Stimulated activated CD4-positive, alpha-beta T cell treated with anti-CD3 and anti-CD28 coated beads, Interleukin-1b, Interleukin-23, amount 100 ng/mL, for 24 hours (primary cell): ENCODE results near the gene APBA3.
A peak's percentile ranks its signal among the peaks of the same experiment; 100 is the strongest.

ENCODE experiments used
- DNase-seq, 4 experiments: peaks; one replicate each; pipeline ENCODE4 v3.0.0-alpha.2; 2020; ENCODE audit warnings: low read depth in 4 of 4, low spot score in 1 of 4

APBA3 gene

DNA sequence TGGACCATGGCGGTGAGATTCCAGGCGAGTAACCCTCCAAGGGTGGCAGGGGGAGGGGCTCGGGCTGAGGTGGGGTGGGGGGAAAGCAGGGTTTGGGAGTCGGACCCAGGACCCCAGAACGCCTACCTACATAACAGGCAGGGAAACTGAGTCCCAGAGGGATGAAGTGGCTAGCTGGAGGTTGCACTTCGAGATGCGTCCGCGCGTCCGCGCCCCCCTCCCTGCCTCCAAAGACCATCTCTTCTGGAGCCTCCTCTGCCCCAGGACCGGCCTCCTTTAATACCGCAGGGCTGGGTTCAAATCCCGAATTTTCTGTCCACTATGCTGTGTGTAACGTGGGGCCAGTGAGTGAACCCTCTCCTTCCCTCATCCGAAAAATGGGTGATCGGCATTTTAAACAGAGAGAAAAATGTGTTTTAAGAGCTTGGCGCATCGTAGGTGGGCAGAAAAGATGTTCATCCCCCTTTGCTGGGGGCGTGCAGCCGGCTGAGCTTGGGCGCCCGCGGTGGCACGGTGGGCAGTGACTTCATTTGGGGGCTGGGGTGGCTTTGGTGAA is 39.5 kb downstream of the APBA3 start:
- DNase-seq: no peak

DNA sequence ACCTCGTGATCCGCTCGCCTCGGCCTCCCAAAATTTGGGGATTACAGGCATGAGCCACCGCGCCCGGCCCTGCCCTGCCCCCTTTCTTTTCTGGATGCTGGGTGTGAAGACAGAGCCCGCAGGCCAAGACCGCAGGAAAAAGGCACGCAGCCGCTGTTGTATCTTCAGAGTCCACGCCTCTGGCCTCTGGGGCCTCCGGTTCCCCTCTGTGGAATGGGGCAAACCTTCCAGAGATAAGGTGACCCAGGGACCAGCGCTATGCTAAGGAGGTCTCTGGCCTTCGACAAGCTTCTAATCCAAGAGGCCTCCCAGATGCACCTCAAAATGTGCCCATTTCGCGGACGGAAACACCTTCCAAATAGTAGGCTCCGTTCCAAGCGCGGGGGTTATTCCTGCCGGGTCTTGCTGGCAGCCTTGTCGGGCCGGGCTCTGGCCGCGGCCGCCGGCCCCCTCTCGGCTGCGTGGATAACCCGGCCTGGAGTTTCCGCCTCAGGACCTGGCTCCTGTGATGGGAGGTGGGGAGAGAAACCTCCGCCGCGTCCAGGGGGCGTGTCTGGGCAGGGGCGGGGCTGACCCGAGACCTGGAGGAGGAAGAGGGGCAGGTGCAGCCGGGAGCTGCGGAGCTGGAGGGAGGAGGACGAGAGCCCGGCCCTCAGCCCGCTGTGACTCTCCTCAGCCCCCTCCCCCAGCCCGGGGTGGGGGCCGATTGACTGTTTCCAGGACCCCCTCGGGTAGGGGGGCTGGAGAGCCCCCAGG is 40.2 kb downstream of the APBA3 start:
- peak; percentile 71 to 83 (median 76) for DNase-seq

DNA sequence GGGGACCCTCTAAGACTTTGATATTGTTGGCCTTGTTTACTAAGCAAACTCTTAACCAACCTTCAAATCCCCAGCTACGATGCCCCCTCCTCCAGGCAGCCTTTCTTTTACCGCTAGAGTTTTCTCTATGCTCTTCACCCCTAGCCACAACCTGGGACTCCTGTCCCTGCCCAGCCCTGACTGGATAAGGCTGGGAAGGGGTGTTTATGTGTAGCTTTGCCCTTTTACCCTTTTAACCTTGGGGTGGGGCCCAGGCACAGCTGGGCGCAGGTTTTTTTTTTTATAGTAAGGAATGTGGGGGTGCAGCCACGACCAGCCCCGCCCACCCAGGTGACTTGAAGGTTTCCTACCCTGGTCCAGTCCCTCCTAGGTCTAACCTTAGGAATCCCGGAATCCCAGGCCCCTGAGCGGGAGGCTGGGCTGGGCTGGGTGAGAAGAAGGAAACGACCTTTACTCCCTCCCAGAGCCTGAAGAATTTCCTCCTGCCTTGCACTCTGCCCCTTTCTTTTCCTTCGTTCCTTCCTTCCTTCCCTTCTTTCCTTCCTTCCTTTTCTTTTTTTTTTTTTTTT is 41.1 kb downstream of the APBA3 start:
- no peak for DNase-seq

DNA sequence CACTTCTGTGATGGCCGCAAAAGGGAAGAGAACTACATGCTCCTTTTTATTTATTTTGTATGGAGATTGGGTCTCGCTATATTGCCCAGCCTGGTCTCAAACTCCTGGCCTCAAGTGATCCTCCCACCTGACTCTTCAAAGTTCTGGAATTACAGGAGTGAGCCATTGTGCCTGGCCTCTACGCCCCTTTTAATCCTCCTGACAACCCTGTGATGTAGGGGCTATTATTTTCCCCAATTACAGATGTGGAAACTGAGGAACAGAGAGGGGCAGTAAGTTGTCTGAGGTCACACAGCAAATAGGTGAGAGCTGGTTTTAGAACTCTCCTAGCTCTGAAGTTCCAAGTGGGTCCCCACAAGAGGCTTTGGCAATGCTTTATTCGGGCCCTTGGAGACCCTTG is 41.6 kb downstream of the APBA3 start:
- no peak for DNase-seq

DNA sequence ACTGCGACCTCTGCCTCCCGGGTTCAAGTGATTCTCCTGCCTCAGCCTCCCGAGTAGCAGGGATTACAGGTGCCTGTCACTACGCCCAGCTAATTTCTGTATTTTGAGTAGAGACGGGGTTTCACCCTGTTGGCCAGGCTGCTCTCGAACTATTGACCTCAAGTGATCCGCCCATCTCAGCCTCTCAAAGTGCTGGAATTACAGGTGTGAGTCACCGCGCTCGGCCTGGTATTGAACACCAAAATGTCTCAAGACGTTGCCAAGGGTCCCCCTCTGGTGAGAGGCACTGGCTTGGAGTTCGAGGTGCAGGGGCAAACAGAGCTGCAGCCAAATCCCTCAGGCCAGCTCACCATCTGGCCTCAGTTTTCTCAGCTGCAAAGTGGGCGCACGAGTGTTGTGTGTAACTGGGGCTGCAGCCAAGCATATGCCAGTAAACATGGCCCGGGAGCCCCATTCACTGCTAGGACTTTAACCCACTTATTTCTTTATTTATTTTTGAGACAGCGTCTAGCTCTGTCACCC is 45.3 kb downstream of the APBA3 start:
- DNase-seq: no peak

DNA sequence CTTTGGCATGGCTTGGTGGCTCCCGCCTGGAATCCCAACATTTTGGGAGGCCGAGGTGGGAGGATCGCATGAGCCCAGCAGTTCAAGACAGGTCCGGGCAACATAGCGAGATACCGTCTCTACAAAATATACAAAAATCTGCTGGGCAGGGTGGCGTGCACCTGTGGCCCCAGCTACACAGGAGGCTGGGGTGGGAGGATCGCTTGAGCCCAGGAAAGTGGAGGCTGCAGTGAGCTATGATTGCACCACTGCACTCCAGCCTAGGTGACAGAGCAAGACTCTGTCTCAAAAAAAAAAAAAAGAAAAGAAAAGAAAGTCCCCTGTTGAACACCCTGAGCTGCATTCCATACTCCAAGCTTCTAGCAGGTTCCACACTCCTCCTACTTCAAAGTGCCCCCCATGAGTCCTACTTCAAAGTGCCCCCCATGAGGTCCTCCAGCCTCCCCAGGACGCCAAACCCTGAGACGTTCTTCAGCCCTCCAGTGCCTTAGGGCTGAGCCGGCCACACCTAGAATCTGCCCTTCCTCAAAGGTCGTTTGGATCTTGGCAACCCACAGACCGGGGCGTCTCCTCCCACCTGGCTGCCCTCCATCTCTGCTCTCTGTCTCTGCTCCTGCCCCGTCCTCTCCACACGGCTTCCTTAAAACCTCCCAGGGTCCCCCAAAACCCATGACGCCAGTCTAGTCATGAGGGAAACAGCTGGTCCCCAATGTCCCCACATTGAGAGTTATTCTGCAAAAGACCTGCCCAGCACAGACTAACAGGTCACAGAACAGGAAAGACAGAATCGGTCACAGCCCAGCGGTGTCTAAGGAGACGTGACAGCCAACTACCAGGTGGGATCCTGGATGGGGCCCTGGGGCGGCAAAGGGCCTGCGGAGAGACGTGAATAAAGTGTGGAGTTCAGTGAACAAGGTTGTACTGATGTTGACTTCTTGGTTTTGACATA is 48.6 kb downstream of the APBA3 start:
- DNase-seq: no peak

DNA sequence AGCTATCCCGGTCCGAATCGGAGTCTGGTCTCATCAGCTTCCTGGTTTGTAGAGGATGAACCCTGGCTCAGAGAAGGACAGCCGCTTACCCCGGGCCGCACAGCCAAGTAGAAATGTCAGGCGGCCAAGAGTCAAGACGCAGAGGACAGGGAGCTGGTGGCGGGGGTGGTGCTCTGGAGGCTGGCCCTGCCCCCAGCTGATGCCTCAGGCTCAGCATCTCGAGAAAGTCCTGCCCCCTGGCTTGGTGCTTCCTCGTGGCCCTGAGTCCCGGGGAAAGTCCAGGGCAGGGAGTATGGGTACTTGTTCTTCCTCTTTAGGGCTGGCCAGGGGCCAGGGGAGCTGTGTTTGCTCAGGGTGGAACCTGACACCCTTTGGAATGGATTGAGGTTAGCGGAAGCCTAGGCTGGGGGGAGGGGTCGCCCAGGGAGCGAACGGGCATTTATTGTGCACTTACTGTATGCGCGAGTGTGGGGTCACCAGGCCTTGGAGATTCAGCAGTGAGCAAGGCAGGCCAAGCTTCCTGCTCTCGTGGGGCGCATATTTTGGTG is 51.2 kb downstream of the APBA3 start:
- DNase-seq: no peak

DNA sequence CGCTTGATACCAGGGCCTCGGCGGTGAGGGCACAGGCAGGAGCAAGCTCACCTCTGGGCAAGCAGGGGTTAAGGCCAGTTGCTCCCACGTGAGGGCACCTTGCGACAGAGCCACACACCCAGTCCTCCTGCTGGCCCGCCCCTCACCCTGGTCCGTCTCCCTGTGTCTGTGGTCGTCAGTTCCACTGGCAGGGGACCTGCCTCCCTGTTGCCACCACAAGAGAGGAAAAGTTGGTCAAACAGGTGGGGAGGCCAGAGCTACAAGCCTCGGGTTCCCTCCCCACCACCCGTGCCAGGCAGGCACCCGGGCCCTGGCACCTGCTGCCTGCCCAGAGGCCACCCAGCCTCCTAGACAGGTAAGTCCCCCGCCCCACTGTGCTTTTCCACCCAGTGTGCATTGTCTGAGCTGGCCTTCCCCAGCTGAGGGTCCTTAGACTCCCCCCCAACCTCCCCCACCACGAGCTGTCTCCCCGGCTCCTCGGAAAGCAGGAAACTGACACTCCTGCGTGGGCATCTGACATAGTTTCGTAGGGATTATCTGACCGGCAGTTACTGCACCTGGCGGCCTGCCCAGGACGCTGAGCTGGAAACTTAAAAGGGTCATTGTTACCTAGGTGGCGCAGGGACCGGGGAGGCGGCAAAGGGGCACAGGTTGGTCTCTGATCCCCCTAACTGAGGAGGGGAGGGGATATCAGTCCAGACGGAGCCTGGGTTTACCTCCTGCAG is 53.1 kb downstream of the APBA3 start, which contains the start of gene TJP3:
Gene TJP3 (plus strand): TSS at position 178 of the 725 bp plus-strand sequence. CDS start 20,049 bp downstream, outside the sequence.
- DNase-seq: no peak

DNA sequence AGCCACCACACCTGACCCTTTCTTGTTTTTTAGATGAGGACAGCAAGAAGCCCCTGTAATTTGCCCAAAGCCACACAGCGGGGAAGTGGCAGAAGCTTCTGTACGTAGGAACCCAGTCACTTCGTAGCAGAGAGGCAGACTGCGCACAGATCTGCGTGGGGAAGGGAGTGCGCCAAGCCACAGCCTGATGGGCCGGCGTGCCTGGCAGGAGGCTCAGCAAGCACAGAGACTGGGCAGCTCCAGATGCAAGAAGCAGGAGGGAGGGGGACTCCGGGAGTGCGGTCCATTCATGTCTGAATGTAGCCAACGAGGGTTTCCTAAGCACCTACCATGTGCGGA is 53.7 kb downstream of the APBA3 start:
- DNase-seq: no peak

DNA sequence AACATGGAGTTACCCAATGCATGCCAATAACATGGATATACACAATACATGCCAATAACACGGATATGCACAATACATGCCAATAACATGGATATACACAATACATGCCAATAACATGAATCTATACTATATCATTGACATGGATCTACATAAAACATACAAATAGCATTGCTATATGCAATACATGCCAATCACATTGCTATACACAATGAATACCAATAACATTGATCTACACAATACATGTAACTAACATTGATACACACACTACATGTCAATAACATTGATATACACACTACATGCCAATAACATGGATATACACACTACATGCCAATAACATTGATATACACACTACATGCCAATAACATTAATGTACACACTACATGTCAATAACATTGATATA is 60.3 kb downstream of the APBA3 start:
- DNase-seq: no peak
